HG02943 (cell line): ENCODE measurements around the gene MECP2.
A peak's percentile ranks its signal among the peaks of the same experiment; 100 is the strongest.

Experiments
- ATAC-seq: cut with Tn5 transposase; IDR thresholded peaks from one replicate; pipeline ENCODE4 v1.9.1; 2021; ENCODE audit warnings: mild to moderate bottlenecking, low read depth, moderate library complexity; ENCODE audit not compliant: unreplicated experiment

The MECP2 gene

GRCh38 chrX:153973127-153974002 is 124.2 kb downstream of the MECP2 start:
- ATAC-seq, result no peak

GRCh38 chrX:153972368-153973126 is 125.0 kb downstream of the MECP2 start, which contains the start of gene TMEM187:
Gene TMEM187, plus strand, starts transcription at chrX:153972754. Its CDS starts 9,309 bp downstream, at chrX:153982063.
- peak; percentile 45 for ATAC-seq
